Right kidney (tissue), 1 donor: ENCODE data around the gene PFDN1.

Experiments
- DNase-seq: peaks from one replicate; pipeline ENCODE4 v3.0.0-alpha.2; 2016

The PFDN1 gene

DNA sequence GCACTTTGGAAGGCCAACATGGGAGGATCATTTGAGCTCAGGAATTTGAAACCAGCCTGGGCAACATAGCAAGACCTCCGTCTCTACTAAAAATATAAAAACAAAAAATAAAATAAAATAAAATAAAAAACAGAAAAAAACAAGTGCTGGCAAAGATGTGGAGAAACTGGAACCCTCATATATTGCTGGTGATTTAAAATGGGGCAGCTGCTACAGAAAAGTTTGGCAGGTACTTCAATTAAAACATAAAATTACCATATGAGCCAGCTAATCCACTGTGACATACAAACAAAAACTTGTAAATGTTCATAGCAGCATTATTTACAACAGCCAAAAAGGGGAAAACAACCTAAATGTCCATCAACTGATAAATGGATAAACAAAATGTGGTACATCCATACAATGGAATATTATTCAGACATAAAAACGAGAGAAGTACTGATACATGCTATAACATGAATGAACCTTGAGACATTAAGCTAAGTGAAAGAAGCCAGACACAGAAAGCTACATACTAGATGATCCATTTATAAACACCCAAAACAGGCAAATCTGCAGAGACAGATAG is 42.7 kb downstream of the PFDN1 start:
- DNase-seq: no peak

GRCh38 chr5:140259500-140259899 is 43.4 kb downstream of the PFDN1 start:
- DNase-seq: no peak

GRCh38 chr5:140258873-140259272 is 44.0 kb downstream of the PFDN1 start:
- no peak for DNase-seq

GRCh38 chr5:140258016-140258415 is 44.9 kb downstream of the PFDN1 start:
- no peak for DNase-seq

GRCh38 chr5:140256726-140257125 is 46.2 kb downstream of the PFDN1 start:
- no peak for DNase-seq

DNA sequence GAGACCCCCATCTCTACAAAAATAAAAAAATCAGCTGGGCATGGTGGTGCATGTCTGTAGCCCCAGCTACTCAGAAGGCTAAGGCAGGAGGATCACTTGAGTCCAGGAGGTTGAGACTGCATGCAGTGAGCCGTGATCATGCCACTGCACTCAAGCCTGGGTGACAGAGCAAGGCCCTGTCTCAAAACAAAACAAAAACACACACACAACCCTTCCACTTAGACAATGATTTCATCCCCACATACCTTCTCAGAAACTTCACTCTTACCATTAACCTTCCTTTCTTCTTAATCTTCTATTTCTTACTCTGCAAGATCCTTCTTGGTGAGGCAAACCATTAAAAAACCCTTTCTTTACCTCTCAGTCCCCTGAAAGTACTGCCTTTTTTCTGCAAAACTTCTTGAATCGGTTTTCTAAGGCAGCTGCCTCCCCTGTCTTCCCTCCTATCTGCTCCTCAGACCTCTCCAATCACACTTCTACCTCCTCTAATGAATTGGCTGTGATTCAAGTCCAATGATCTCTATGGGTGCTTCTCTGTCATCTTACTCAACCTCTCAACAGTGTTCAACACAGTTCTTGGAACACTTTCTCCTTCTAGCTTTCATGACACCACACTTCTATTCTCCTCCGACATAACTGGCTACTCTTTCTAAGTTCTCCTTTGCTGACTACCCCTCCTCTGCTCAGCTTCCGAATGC is 47.3 kb downstream of the PFDN1 start:
- no peak for DNase-seq

DNA sequence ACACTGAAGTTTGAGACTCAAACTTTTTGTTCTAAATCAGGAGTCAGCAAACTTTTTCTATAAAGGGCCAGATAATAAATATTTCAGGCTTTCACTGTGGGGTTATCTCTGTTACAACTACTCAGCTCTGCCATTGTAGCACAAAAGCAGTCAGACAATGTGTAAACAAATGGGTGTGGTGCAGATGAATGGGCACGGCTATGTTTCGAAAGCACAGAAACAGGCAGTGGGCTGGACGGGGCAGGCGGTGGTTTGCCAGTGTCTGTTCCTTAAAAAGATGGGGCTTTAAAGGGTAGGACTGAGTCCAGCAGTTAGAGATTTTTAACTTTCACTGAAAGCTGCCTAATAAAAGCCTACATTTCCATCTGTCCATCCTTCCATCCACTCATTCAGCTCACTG is 48.9 kb downstream of the PFDN1 start:
- no peak for DNase-seq

- no peak for DNase-seq
These were observed 50.3 kb downstream of the PFDN1 start for GRCh38 chr5:140252470-140253126.

DNA sequence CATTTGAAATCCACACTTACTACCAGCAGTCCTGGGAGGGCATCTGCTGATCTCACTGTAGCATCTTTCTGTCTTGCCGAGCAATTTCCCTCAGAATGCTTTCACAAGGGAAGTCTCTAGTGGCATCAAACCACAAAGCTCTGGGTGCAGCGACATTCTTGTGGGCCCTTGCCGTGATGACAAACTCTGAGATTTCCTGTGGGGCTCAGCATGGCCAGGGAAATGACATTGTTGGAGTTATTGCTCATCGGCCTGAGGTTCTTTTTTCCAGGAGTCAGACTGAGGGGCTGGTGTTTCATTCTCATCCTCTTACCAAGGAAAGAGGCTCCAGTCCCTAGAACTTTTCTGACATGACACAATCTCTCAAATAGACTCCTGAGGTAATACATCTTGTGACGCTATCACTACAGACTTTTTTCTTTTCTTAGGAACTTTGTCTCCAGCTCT is 51.4 kb downstream of the PFDN1 start:
- DNase-seq: no peak

GRCh38 chr5:140250386-140250785 is 52.5 kb downstream of the PFDN1 start:
- no peak for DNase-seq

DNA sequence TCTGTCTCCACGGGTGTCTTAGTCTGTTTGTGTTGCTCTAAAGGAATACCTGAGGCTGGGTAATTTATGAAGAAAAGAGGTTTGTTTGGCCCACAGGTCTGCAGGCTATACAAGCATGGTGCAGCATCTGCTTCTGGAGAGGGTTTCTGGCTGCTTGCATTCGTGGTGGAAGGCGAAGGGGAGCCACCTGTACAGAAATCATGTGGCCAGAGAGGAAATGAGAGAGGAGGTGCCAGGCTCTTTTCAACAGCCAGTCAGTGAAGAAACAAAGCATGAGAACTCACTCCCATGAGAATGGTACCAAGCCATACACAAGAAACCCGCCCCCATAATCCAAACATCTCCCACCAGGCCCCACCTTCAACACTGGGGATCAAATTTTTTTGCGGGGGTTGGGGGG is 53.4 kb downstream of the PFDN1 start:
- DNase-seq: no peak

DNA sequence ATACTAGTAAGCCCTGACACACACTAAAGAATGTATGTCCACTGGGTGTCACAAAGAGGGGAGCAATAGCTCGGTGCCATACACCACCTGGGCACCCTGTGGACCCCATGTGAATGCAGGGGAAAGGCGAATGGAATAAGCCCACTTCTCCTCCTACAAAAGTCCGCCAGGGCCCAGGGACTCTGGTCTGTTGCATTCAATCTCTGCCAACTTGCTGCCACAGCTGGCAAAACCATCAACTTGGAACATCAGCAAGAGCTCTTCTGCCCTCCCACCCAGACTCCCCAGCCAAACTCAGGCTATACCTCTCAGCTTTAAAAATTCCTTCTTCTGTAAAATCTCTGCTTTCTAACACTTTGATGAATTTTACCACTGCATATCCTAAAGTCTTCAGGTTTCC is 54.5 kb downstream of the PFDN1 start:
- DNase-seq: no peak

DNA sequence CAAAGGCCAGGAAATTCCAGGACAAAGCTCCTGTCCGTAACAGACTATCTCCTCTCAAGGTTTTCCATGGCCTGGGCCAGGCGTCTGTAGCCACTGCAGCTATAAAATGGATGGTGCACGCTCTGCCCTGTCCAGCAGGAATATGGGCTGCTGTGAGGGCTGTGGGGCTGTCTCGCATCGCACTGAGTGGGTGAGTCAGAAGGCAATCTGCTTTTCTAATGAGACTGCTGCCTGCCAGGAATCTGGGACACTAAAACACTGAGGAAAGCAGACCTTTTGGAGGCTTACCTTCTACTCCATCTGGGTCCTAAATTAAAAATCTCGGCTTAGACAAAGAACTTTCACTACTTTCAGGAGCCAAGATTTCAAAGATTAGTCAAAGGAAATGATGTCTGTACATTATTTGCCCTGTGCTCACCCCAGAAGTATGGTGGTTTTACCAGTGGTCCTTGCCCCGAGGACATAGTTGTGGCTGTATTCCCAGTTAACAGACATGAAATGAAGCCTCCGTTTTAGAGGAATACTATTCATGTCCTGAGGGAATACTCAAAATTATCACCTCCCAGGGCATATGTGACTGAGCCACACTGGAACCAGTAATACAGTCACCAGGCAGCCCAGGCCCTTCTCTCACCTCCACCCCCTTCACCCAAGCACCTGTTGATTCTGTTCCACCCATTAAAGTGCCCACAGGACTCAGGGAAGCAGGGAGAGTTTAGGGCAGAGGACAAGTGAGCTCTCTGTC is 56.4 kb downstream of the PFDN1 start:
- no peak for DNase-seq

DNA sequence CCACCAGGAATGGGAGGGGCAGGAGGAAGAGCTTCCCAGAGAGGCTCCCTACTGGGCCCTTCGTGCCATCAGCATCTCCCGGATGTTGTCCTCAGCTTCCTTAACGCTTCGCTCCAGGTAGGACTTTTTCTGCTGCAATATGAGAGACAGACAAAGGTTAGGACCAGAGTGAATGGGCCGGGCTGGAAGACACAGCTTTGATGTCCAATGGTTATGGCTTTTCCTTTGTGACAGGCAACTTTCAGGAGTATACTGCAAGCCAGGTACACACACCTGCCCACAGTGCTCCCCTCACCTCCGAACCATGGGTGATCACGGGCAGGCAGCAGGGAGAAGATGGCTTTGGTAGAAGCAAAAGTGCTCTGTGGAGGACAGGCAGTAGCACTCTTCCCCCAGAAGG is 57.0 kb downstream of the PFDN1 start:
- no peak for DNase-seq

DNA sequence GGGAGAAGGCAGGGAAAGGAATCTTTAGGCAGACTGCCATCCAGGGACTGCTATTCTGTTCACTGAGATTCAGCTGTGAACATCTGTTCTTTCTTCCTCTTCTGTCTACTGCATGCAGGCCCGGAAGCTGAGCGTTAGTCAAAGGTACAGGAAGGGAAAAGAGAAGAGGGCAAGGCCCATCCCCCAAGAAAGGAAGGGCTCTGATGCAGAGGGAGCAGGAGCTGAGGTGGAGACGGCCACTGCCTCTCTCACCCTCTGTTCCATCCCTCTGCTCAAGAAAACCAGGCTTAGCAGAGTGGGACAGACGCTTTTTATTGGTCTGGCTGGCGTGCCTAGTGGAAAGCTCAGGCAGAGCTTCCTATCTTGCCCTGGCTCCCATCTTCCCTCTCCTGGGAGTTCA is 57.6 kb downstream of the PFDN1 start:
- DNase-seq: no peak

DNA sequence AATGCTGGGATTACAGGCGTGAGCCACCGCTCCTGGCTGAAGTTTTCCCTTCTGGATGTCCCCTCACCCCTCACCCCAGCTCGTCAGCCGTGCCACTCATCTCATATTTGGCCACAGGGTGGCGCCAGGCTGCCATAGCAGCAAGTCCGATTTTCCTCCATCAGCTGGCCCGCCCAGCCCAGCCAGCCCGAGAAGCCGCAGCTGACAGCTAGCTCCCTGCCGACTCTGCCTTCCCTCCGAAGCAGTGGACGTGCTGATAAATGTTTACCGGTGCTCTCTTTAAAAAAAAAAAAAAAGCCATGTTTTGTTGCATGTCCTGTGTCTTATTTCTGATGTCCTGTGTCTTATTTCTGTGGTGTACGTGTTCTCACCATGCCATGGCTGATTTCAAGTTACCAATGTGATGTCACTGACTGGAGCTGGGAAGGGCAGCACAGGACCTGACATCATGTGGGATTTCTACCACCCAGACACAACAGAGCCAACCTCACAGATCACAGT is 58.3 kb downstream of the PFDN1 start:
- peak; percentile 66 for DNase-seq

- DNase-seq: no peak
These were observed 59.1 kb downstream of the PFDN1 start for GRCh38 chr5:140243706-140244250.

GRCh38 chr5:140242890-140243585 is 59.9 kb downstream of the PFDN1 start:
- no peak for DNase-seq

- DNase-seq: no peak
These were observed 60.8 kb downstream of the PFDN1 start for GRCh38 chr5:140242099-140242498.

DNA sequence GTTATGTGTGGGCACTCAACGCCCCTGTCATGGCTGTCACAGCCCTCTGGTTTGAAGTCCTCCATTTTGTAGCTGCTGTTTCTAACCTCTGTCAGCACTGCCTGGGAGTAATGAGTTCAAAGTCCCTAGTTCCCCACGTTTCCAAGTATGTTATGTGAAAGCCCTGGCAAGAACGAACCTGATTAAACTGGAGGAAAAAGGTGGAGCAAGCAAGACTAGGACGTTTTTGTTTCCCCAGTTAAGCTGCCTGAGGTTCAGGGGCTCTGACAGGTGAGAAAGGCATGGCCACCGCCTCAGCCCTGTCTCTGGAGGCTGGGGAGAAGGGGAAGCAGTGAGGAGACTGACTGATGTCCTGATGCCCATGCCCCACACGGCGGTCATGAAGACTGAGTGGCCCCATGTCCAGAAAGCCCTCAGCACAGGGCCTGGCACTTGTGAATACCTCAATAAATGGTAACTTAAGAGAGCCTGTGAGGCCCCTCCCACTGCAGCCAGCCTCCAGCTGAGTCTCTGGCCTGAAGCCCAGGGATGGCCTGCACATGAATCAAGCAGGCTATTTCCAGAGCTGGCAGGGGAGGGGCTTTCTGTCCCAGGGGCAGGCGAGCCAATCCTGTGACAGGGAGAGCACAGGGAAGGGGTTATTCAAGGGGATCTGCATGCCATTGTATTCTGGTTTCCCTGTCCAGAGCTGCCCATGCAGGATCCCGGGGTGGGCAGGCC is 61.8 kb downstream of the PFDN1 start:
- peak; percentile 45 for DNase-seq
